GM12801 (cell line): ENCODE measurements around the gene SRGAP1.

ENCODE experiments used
- CTCF ChIP-seq: IDR thresholded peaks from one replicate; pipeline ENCODE4 v1.5.1; 2011; ENCODE audit warnings: control low read depth; ENCODE audit not compliant: insufficient read length; ENCODE audit errors: extremely low read depth

SRGAP1 gene

GRCh38 chr12:63930971-63931370, 86.5 kb downstream of the SRGAP1 start:
- TF ChIP-seq CTCF, result no peak

- no peak for TF ChIP-seq CTCF
Measured at GRCh38 chr12:63931703-63932102, 87.2 kb downstream of the SRGAP1 start.

- TF ChIP-seq CTCF, result no peak
Measured at GRCh38 chr12:63934936-63935335, 90.4 kb downstream of the SRGAP1 start.

- TF ChIP-seq CTCF, result no peak
Measured at GRCh38 chr12:63935361-63935760, 90.9 kb downstream of the SRGAP1 start.

GRCh38 chr12:63937378-63938316, 93.1 kb downstream of the SRGAP1 start:
- no peak for TF ChIP-seq CTCF

GRCh38 chr12:63940310-63941005, 96.0 kb downstream of the SRGAP1 start:
- TF ChIP-seq CTCF, result no peak

- TF ChIP-seq CTCF, result no peak
Measured at GRCh38 chr12:63941166-63941800, 96.8 kb downstream of the SRGAP1 start.
